SK-N-MC (cell line): ENCODE measurements around the gene IFT122.
"Not testable (repeated sequence)": the region's sequence is repeated elsewhere in the genome, so short reads cannot be mapped to it uniquely, and the experiment has no call there.

Experiments used
- DNase-seq: peaks from one replicate; pipeline ENCODE4 v3.0.0-alpha.2; 2011; ENCODE audit warnings: low read depth, low spot score
- H3K27ac ChIP-seq: fragments of 200-600 bp; sonication (generic); 2 replicates; pipeline ENCODE4 v1.5.1; 2016; ENCODE audit warnings: mixed run types
- H3K36me3 ChIP-seq: fragments of 200-600 bp; sonication (generic); 2 replicates; pipeline ENCODE4 v1.6.1; 2017; ENCODE audit warnings: antibody characterized with exemption, low read length, mixed read lengths; ENCODE audit not compliant: insufficient read depth
- H3K4me3 ChIP-seq: fragments of 200-600 bp; sonication (generic); 2 replicates; pipeline ENCODE4 v1.5.1; 2016
- H3K9ac ChIP-seq: fragments of 200-600 bp; sonication (generic); 2 replicates; pipeline ENCODE4 v1.8.0; 2017; ENCODE audit warnings: mixed run types, mixed read lengths; ENCODE audit not compliant: insufficient read length
- H3K9me3 ChIP-seq: fragments of 200-600 bp; sonication (generic); 2 replicates; pipeline ENCODE4 v1.6.1; 2017; ENCODE audit warnings: low read depth, mild to moderate bottlenecking, antibody characterized with exemption, low read length, moderate library complexity, mixed read lengths
- EZH2 ChIP-seq: fragments of 200-600 bp; sonication (generic); IDR thresholded peaks from one replicate; pipeline ENCODE4 v1.6.1; 2017; ENCODE audit warnings: antibody characterized with exemption
- FOXP2 ChIP-seq: optimal IDR thresholded peaks from 2 replicates; pipeline ENCODE3; 2011; ENCODE audit warnings: mild to moderate bottlenecking, moderate library complexity; ENCODE audit not compliant: insufficient read depth; ENCODE audit errors: extremely low read length, control extremely low read depth
- POLR2AphosphoS5 ChIP-seq: IDR thresholded peaks from 2 replicates; pipeline ENCODE4 v1.6.1; 2012; ENCODE audit warnings: mild to moderate bottlenecking, low read depth, low read length, borderline replicate concordance

The IFT122 gene

GRCh38 chr3:129412542-129413198 lies 27.4 kb upstream of the IFT122 start:
- TF ChIP-seq EZH2, result no peak
- no peak for TF ChIP-seq POLR2AphosphoS5
- no peak for TF ChIP-seq FOXP2
- H3K9ac ChIP-seq, result peak overlapping the region; percentile 15

DNA sequence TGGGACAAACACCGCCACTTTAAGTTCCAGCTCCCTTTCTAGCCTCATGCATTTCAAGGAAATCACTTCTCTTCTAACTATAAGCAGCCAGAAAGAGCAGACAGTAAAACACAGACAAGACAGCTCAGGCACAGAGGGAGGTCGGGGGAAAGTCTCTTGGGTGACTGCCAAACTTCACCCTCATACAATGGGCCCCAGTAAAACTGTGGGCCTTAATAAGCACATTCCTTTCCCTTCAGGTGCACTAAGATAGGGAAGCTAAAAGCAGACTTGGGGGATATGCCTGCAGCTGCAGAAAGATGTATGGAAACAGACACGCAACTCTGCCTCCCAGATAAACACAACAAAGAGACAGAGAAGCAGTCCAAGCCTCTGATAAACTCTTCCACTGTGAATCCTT lies 26.8 kb upstream of the IFT122 start:
- H3K9me3 ChIP-seq, DNase-seq, H3K36me3 ChIP-seq: not testable (repeated sequence)
- H3K9ac ChIP-seq, result peak overlapping the region; percentile 15
- peak overlapping the region; percentile 42 for H3K4me3 ChIP-seq
- peak overlapping the region; percentile 59; the same call in 1 of the 2 replicates for H3K27ac ChIP-seq

More at GRCh38 chr3:129412542-129413198, 27.4 kb upstream of the IFT122 start:
- peak overlapping the region; percentile 23; the same call in 1 of the 2 replicates for H3K27ac ChIP-seq
- H3K9me3 ChIP-seq, result no peaks in the 10 kb centered on the region
- no peaks in the 10 kb centered on the region for H3K36me3 ChIP-seq
- no peak for DNase-seq
- peak overlapping the region; percentile 42 for H3K4me3 ChIP-seq

DNA sequence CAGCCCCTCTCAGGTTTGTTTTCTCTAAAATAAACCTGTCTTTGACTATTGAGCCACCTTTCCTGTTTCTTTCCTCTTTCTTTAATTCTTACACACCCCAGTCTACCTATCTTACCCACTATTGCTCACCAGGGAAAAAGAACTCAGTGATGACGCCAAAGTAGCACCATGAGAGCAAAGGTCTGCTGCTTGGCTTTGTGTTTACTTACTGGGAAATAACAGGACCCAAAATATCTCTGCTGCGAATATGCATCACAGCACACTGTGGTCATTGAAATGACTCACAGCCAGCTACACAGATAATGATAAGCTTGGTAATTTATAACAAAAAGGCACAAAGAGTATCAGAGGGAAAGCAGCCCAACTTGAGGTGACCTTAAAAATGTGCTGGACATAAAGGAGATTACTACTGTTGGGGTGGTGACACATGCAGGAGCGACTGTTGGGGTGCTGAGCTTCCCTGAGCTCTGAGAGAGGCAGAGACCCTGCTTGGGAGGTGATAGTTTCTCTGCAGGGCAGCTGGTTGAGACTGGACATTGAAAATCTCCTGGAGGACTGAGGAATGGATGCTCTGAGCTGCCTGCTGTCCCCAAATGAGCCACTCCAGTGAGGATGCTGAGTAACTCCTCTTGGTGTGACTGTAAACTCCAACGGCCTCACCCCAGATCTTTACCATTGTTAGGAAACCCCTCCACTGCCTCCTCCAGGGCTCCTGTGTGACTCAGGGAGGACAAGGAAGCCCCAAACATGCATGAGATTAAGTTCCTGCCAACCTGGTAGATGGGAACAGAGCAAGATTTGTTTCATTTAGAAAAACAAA lies 26.1 kb upstream of the IFT122 start:
- no peak for TF ChIP-seq FOXP2
- TF ChIP-seq POLR2AphosphoS5, result no peak
- no peak for TF ChIP-seq EZH2
- DNase-seq, result no peak
- Histone ChIP-seq H3K36me3 (no peaks in the 10 kb centered on the region), H3K4me3 (peak overlapping the region; percentile 36; the same call in 1 of the 2 replicates), H3K9me3 (no peaks in the 10 kb centered on the region), H3K27ac (peak overlapping the region; percentile 59; the same call in 1 of the 2 replicates), H3K9ac (no peak overlapping the region)

DNA sequence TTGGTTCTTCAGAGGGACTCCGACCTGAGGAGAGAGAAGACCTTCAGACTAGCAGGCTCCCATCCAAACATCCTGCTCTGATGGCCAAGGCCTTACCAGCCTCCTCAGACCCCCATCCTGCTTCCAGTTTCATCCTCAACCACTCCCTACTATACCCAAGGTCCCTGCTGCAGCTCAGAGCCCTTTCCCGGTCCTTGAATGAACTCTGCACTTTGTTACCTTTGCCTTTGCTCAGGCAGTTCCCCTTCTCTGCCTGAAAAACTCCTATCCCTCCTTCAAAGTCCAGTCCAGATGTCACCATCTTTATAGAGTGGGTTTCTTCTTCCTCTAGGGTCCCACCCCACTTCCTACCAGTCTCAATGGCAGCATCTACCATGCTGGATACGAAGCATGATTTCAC lies 24.6 kb upstream of the IFT122 start:
- Histone ChIP-seq H3K4me3 (no peak overlapping the region), H3K27ac (no peak overlapping the region), H3K9ac (no peak overlapping the region), H3K9me3 (no peaks in the 10 kb centered on the region), H3K36me3 (no peaks in the 10 kb centered on the region)
- TF ChIP-seq EZH2, result no peak
- no peak for TF ChIP-seq FOXP2
- no peak for TF ChIP-seq POLR2AphosphoS5
- no peak for DNase-seq

DNA sequence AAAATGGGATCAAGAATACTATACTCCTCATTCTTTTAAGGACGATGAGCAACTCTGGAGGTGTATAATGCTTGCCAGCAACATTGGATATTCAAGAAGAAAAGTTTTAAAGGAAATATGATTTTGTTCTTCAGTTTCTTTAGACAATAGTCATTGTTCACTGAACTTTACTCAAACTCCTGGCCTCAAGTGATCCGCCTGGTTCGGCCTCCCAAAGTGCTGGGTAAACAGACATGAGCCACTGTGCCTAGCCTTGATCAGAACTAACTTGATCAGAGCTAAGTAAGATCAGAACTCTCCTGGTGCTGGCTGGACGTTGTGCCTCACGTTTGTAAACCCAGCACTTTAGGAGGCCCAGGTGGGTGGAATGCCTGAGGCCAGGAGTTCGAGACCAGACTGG lies 24.2 kb upstream of the IFT122 start:
- TF ChIP-seq FOXP2 (no peak), EZH2 (no peak), POLR2AphosphoS5 (no peak)
- H3K4me3 ChIP-seq, result no peak overlapping the region
- H3K36me3 ChIP-seq, result no peaks in the 10 kb centered on the region
- no peaks in the 10 kb centered on the region for H3K9me3 ChIP-seq
- H3K27ac ChIP-seq, result no peak overlapping the region
- DNase-seq, result no peak
- H3K9ac ChIP-seq, result no peak overlapping the region

- H3K9ac ChIP-seq, result no peak overlapping the region
- DNase-seq, result no peak
- H3K36me3 ChIP-seq, result no peaks in the 10 kb centered on the region
- TF ChIP-seq POLR2AphosphoS5 (no peak), FOXP2 (no peak), EZH2 (no peak)
- no peaks in the 10 kb centered on the region for H3K9me3 ChIP-seq
- no peak overlapping the region for H3K27ac ChIP-seq
- H3K4me3 ChIP-seq, result no peak overlapping the region
Observed at GRCh38 chr3:129416415-129416814, 23.6 kb upstream of the IFT122 start.

DNA sequence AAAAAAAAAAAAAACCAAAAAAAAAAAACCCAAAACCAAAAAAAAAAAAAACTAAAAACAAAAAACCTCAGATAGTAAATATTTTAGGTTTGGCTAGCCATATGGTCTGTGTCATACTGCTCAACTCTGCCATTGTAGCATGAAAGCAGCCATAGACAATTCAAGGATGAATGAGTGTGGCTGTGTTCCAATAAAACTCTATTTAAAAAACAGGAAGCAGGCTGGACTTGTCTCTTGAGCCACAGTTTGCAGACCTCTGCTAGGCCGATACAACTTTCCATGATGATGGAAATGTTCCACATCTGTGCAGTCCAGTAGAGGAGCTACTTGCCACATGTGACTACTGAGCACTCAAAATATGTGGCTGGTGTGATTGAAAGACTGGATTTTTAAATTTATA lies 22.7 kb upstream of the IFT122 start:
- Histone ChIP-seq H3K9ac (no peak overlapping the region), H3K9me3 (no peaks in the 10 kb centered on the region), H3K27ac (no peak overlapping the region), H3K4me3 (no peak overlapping the region), H3K36me3 (no peaks in the 10 kb centered on the region)
- TF ChIP-seq EZH2, result no peak
- TF ChIP-seq FOXP2, result no peak
- no peak for TF ChIP-seq POLR2AphosphoS5
- no peak for DNase-seq

GRCh38 chr3:129418041-129418973 lies 21.7 kb upstream of the IFT122 start:
- Histone ChIP-seq H3K9ac (no peak overlapping the region), H3K27ac (no peak overlapping the region), H3K36me3 (no peaks in the 10 kb centered on the region), H3K9me3 (no peaks in the 10 kb centered on the region), H3K4me3 (no peak overlapping the region)
- DNase-seq, result no peak
- TF ChIP-seq FOXP2 (no peak), EZH2 (no peak), POLR2AphosphoS5 (no peak)
